T-helper 22 cell (primary cell): Measurements from ENCODE around the gene JMJD6.
A peak's percentile ranks its signal among the peaks of the same experiment; 100 is the strongest.

Experiments used
- DNase-seq: peaks from one replicate; pipeline ENCODE4 v3.0.0-alpha.2; 2020; ENCODE audit warnings: low read depth

Gene JMJD6

DNA sequence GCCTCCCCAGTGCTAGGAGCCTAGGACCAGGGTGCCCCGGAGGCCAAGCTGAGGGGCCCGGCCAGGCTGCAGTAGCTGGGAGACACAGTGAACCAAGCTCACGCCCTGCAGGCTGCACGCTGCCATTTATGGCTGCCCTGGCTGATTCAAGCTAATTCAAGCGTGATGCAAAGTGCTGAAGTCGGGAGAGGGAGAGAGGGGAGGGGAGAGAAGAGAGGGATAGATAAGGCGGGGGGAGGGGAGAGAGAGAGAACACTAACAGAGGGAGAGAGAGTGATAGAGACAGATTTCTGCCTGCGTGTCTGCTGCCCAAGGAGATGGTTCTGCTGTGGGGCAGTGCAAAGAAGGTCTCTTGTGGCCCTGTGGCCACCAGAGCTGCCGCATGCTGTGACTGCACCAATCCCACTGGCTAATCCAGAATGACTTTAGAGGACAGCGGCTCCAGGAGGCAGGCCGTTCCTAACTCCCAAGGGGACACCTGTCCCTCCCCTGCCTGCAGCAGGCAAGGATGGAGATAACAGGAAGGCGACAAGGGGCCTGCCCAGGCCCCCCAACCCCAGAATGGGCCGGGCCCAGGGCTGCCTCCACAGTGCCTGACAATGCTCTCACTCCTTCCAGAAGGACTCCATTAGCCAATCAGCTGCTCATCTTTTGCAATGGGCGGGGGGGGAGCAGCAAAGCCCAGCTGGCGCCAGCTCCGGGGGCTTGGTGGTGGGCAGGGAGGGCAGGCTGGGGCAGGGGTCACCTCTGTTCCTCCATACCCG lies 28.5 kb downstream of the JMJD6 start:
- DNase-seq: no peak

DNA sequence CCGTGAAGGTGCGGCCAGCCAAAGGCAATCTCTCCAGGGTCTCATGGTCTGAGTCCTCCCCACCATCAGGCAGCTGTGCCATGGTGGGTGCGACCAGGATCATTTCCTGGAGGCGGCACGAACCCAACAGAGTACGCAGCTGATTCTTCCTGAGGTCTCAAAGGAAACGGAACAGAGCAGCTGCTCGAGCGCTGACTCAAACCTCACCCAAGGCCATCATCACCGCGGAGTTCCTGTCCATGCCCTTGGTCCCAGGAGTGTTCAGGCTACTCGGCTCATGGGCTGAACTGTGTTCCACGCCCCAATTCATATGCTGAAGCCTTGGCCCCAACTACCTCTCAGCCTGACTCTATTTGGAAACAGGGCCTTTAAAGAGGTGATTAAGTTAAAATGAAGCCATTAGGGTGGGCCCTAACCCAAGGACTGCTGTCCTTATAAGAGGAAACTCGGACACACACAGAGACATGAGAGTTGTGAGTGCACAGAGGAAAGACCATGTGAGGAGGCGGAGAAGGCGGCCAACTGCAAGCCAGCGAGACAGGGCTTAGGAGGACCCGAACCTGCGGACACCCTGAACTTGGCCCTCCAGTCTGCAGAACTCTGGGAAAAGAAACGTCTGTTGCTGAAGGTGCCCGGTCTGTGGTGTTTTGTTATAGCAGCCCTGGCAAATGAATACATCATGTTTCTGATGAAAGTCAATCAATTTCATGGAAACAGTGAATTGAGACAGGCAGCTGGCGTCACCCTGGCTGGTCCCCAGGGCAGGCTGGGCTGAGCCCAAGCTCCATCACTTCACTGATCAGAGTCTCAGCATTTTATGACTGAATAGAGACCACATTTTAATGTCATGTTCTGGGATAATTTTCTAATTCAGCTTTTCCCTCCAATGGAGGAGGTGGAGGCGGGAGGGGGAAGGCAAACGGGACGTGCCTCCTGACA lies 29.4 kb downstream of the JMJD6 start:
- DNase-seq: no peak

- no peak for DNase-seq
Observed at GRCh38 chr17:76695059-76695831, 31.2 kb downstream of the JMJD6 start.

DNA sequence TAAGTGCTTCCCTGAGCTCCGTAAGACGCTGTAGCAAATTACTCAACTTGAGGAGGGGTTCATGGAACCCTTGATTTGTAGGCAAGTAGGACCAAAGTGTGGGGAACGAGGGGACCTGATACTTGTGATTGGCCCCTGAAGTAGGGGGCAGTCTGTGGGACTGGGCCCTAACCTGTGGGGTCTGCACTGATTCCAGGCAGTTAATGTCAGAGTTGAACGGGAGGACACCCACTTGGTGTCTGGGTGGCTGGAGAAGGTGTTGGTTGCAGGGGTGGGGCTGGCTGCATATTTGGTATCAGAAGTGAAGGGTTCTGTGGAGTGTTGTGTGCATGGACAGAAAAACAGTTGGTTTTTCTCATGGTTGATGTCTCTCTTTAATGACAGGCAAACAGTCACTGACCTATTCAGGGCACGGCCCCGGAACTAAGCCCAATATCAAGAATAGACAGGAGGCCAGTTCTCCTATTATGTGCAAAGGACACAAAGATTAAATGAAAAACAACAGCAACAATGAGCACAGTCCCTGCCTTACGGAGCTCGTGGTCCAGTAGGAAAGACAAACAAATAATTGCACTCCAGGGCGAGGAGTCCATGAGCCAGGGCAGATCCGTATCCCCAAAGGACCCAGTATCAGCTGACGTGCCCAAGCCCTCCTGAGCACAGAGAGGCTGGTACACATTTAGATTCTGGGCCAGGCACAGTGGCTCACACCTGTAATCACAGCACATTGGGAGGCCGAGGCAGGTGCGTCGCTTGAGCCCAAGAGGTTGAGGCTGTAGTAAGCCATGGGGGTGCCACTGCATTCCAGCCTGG lies 34.8 kb downstream of the JMJD6 start:
- DNase-seq: no peak

- DNase-seq: no peak
Observed at GRCh38 chr17:76690596-76691280, 35.7 kb downstream of the JMJD6 start.

GRCh38 chr17:76689859-76690258 lies 36.5 kb downstream of the JMJD6 start:
- DNase-seq: no peak

GRCh38 chr17:76688165-76688622 lies 38.2 kb downstream of the JMJD6 start:
- no peak for DNase-seq

DNA sequence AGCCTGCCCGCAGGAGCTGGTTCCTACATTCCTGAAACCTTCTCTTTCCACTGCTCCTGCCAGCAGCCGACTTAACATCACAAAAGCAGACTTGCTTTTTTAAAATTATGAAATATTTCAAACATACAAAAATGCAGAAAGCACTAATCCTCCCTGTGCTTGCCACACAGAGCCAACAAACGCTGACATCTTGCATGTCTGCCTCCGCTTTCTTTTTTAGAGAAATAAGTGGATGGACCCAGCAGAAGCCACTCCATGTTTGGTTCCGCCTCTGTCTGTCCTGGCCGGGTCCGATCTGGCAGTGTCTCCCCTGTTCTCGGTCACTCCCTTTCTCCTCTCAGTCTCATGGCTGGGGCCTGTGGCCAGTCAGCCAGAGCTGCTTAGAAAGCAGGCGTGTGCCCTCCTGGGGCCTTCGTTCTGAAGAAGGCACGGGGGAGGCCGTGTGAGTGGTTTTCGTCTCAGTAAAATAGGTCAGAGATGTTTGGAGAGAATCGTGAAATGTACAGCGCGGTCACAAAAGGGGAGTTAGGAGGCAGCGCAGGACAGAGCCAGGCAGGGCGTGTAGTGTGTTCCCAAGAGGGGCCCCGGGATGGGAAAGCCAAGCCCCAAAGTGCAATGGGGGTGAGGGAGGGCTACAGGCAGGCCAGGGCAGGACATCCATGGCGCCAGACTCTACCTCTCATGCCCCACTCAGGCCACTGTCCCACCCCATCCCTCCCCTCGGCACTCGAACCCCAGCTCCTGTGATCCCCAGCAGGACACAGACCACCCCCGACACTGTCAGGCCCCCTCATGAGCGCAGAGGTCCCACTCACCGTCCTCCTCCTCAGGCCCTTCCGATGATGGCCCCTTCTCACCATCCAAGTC lies 38.9 kb downstream of the JMJD6 start:
- DNase-seq: no peak

DNA sequence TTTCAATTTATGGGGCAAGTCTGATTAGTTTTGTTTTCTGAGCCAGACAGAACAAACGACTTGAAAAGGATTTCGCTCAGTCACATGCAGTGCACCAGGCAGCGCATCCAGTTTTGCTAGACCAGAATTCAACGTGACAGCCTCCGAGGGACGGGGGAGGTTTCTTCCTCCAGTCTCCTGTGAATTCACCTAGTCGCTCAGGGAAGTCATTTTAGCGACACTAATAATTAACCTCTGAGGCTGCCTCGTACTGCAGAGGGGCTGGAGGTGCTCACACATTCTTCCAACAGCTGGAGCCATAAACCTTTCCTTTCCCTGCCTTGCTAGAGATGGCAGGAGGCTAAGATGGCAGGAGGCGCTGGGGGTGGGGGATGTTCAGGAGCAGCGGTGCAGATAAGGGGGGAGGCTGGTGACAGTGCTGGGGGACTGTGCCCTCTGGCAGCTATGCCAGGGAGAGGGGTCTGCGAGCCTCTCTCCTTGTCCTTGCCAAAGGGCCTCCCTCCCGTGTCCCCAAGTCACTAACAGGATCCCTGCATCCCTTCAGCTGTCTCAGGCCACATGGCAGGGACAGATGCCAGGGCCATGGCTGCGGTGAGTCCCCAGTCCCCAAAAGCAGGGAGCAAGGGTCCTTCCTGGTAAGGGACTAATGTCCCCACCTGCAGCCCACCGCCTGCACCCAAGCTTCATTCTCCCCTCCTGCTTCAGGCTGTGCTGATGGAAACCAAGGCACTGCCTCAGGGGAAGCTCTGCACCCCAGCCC lies 39.7 kb downstream of the JMJD6 start:
- no peak for DNase-seq

GRCh38 chr17:76685846-76686245 lies 40.6 kb downstream of the JMJD6 start:
- no peak for DNase-seq

- DNase-seq: no peak
Observed at GRCh38 chr17:76685366-76685765, 41.0 kb downstream of the JMJD6 start.

DNA sequence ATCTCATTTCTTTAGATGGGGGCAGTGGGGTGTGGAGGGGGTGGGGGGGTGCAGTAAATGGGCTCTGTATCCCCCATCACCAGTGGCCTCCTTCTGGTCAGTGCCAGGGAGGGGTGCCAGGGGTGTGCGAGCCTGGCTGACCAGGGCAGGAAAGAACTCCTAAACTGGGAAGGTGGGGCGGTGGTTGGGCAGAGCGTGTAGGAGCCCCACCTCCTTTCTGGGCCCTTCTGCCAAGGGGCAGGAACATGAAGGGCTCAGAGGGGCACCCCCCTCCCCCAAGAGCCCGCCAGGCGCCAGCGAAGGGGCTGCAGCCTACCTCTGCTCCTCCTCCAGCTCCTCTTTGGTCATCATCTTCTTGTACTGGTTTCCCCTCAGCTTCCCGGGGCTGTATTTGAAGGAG lies 41.6 kb downstream of the JMJD6 start:
- no peak for DNase-seq

DNA sequence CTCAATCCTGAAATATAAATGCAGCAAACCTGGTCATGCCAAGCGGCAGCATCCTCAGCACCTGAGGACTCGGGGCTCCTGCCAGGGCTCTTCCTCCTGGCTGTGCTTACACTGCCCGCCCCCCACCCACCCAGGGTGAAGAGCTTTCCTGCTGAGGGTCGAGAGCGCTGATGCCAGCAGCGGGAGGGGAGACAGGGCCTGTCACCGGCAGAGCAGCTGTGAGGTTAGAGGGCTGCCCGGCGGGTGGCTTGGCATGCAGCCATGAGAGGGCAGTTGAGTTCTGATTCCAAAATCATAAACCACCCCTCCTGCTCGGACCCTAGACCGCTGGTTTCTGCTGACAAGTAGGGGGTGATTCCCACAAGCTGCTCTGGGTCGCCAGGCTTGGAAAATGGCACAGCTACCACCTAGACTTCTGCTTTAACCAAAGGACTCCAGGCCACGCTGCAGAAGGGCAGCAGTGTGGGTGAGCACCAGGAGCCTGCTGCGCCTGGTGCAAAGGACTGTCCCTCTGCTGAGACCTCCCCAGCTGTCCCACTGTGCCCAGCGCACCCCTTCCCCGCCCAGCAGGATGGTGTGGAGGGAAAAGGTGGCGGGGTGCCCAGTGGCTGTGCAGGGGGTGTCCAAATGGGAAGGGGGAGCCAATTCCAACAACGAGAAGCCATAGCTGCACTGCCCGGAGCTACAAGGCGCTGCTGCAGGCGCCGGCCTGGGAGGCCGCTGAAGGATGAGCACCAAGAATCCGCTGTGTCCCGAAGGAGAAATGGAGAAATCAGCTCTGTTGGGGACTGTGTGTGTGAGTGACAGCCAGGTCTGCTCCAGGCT lies 42.3 kb downstream of the JMJD6 start:
- no peak for DNase-seq

DNA sequence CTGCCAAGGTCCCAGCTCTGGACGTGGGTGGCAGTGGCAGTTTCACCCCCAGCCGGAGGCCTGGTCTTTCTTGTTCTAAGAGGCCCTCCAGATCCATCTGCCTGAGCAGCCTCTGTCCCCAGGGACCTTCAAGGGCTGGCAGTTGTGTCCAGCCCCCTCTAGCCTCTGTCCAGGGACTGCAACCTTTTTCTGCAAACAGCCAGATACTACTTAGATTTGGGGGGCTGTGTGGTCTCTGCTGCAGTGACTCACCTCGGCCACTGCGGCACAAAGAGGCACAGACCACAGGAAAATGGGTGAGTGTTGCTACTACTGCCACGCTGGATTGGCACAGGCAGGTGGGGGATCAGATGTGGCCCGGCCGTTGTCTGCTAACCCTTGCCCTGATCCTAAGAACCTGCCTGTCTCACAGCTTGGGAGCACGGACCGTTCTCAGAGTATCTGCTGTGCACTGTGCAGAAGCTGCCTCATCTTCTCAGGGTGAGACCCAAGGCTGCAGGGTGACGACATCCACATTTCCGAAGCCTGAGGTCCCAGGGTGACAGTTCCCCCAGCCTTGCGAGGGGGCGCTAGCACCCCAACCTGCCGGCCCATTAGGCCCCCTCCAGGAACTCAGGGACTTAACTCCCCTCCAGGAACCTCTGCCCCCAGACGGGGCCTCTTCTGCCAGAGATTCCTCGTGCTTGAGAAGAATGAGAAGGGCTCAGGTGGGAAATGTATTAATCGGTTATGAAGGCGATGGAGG lies 43.2 kb downstream of the JMJD6 start:
- no peak for DNase-seq

DNA sequence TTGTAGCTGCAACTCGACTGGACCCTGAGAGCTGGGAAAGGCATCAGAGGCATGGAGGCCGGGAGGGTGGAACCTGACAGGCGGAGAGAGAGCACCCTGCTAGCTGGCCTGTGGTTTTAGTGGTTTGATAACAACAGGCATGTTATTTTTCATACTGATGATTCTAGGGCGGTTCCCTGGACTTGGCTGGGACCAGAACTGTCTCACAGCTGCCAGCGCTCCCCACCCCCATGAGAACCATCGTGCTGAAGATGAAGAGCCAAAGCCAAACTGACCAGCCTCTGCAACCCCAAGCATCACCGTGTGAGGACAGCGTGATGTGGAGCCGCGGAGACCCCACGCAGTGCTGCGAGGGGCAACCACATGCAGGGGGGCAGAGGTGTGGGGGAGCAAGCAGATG lies 44.1 kb downstream of the JMJD6 start:
- DNase-seq: no peak

GRCh38 chr17:76681222-76682137 lies 44.9 kb downstream of the JMJD6 start:
- peak; percentile 45 for DNase-seq
